HepG2 (cell line): ENCODE measurements around the gene KCNAB3. TPM values are rescaled to one million over a fixed set of nuclear protein-coding genes. Genes with fewer than 3 reads are reported as not detected.

Experiments used
- ARID4A ChIP-seq: sonication (generic); formaldehyde crosslinking; IDR thresholded peaks from 2 replicates; pipeline ENCODE4 v1.5.0; 2020; ENCODE audit warnings: mild to moderate bottlenecking, missing genetic modification reagents, borderline replicate concordance
- HOXA5 ChIP-seq: sonication (generic); formaldehyde crosslinking; IDR thresholded peaks from 2 replicates; pipeline ENCODE4 v1.4.0; 2020; ENCODE audit warnings: missing genetic modification reagents
- LBX2 ChIP-seq: sonication (generic); formaldehyde crosslinking; IDR thresholded peaks from 2 replicates; pipeline ENCODE4 v1.5.0; 2020; ENCODE audit warnings: missing genetic modification reagents, mild to moderate bottlenecking, borderline replicate concordance
- MIXL1 ChIP-seq: IDR thresholded peaks from 2 replicates; pipeline ENCODE4 v1.6.1; 2016
- NFYB ChIP-seq: sonication (generic); formaldehyde crosslinking; IDR thresholded peaks from 2 replicates; pipeline ENCODE4 v1.4.0; 2020; ENCODE audit warnings: missing genetic modification reagents
- STAT6 ChIP-seq: sonication (generic); formaldehyde crosslinking; IDR thresholded peaks from 2 replicates; pipeline ENCODE4 v1.4.0; 2020; ENCODE audit warnings: missing genetic modification reagents, mild to moderate bottlenecking, borderline replicate concordance
- TAF15 ChIP-seq: fragments of 200-400 bp; formaldehyde crosslinking; IDR thresholded peaks from one replicate; pipeline ENCODE4 v1.6.1; 2018; ENCODE audit warnings: mild to moderate bottlenecking, low read depth, low read length; ENCODE audit not compliant: poor library complexity, severe bottlenecking
- ZNF280B ChIP-seq: sonication (generic); formaldehyde crosslinking; IDR thresholded peaks from 2 replicates; pipeline ENCODE4 v1.5.0; 2020; ENCODE audit warnings: missing genetic modification reagents, mild to moderate bottlenecking, borderline replicate concordance
- ZNF414 ChIP-seq: sonication (generic); formaldehyde crosslinking; IDR thresholded peaks from 2 replicates; pipeline ENCODE4 v1.5.0; 2020; ENCODE audit warnings: missing genetic modification reagents
- ZNF609 ChIP-seq: sonication (generic); formaldehyde crosslinking; IDR thresholded peaks from 2 replicates; pipeline ENCODE4 v1.4.0; 2020; ENCODE audit warnings: mild to moderate bottlenecking, missing genetic modification reagents, borderline replicate concordance
- ZNF644 ChIP-seq: IDR thresholded peaks from 2 replicates; pipeline ENCODE4 v1.6.1; 2016; ENCODE audit warnings: low read depth
- polyA plus RNA-seq, 8 experiments: library from polyadenylated mRNA; depleted of rRNA in 3 of 8; stranded (reverse) in 7 of 8; unstranded in 1 of 8; fragments of >200 nt; fragmentation: Illumina TruSeq in 4 of 8; extraction: Trizol in 4 of 8; gene quantifications; 2 replicates each; pipeline versions ENCODE4 v1.2.1 to v1.2.3, GENCODE V29; 2011 to 2016; ENCODE audit warnings: low read depth in 4 of 8, missing spikeins in 1 of 8, mixed read lengths in 1 of 8; ENCODE audit not compliant: insufficient read depth in 1 of 8
- total RNA-seq, 5 experiments: library from RNA; depleted of rRNA; stranded (reverse); fragments of >200 nt; fragmentation: Illumina TruSeq; extraction: Trizol; gene quantifications; 2 replicates each; pipeline ENCODE4 v1.2.3, GENCODE V29; 2016; ENCODE audit warnings: low read depth in 1 of 5

The KCNAB3 gene
- total and polyA plus RNA-seq, 2 of the 13 experiments (the other 11 are each of a cell fraction or from before 2014, with no cell fraction given), result 0.29 to 0.88 TPM

GRCh38 chr17:7888184-7888920 lies 41.3 kb downstream of the KCNAB3 start, which contains the start of gene CHD3 (continued):
- TF ChIP-seq STAT6, result no peak
- no peak for TF ChIP-seq MIXL1 (CRISPR knock-in tag)
- no peak for TF ChIP-seq NFYB
- no peak for TF ChIP-seq ZNF644 (CRISPR knock-in tag)
- TF ChIP-seq ZNF280B (CRISPR knock-in tag), result no peak
- TF ChIP-seq TAF15, result no peak
- no peak for TF ChIP-seq HOXA5
- no peak for TF ChIP-seq ZNF414
- TF ChIP-seq LBX2 (CRISPR knock-in tag), result no peak
- TF ChIP-seq ZNF609 (CRISPR knock-in tag), result peak; percentile 30; the same call in 1 of the 2 replicates
- peak; percentile 10; the same call in 1 of the 2 replicates for TF ChIP-seq ARID4A (CRISPR knock-in tag)
